Measurements from ENCODE around the gene MAPKBP1.
A peak's percentile ranks its signal among the peaks of the same experiment; 100 is the strongest.
"Not testable (repeated sequence)": the region's sequence is repeated elsewhere in the genome, so short reads cannot be mapped to it uniquely, and the experiment has no call there.

Gene MAPKBP1

GRCh38 chr15:41821831-41822230 is 47.5 kb downstream of the MAPKBP1 start:
- H3K27ac Mint-ChIP-seq: no peak overlapping the region
- H3K4me3 Mint-ChIP-seq: no peak overlapping the region
- peaks cover 5% of the 10 kb centered on the region for H3K4me1 Mint-ChIP-seq (ENCODE audit: low read depth)
- H3K36me3 Mint-ChIP-seq (ENCODE audit: low read depth): peaks cover 36% of the 10 kb centered on the region
- H3K27me3 Mint-ChIP-seq (ENCODE audit: low read depth): no peaks in the 10 kb centered on the region
- H3K9me3 Mint-ChIP-seq: no peaks in the 10 kb centered on the region

DNA sequence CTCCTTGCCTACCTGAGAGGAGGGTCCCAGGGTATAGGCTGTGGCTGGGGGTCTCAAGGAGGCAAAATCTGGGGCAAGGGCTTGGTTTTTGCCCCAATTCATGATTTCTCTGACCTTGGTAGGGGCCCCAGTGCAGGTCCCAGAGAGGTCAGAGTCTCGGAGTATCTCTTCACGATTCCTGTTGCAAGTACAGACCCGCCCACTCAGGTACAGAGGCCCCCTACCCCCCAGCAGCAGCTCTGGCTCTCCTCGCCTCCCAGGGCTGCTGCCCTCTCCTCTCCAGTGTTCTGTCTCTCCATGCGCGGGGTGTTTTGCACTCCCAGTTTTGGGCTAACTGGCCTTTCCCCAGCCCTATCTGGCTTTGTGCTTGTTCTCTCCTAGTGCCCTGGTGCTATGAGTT is 48.2 kb downstream of the MAPKBP1 start:
- H3K9me3 Mint-ChIP-seq: no peaks in the 10 kb centered on the region
- no peak overlapping the region for H3K4me3 Mint-ChIP-seq
- peaks cover 34% of the 10 kb centered on the region for H3K36me3 Mint-ChIP-seq (ENCODE audit: low read depth)
- H3K4me1 Mint-ChIP-seq (ENCODE audit: low read depth): peaks cover 5% of the 10 kb centered on the region
- no peak overlapping the region for H3K27ac Mint-ChIP-seq
- H3K27me3 Mint-ChIP-seq (ENCODE audit: low read depth): no peaks in the 10 kb centered on the region

- Mint-ChIP-seq H3K4me1 (ENCODE audit: low read depth) (peaks cover 5% of the 10 kb centered on the region), H3K27ac (no peak overlapping the region), H3K27me3 (ENCODE audit: low read depth) (no peaks in the 10 kb centered on the region), H3K36me3 (ENCODE audit: low read depth) (peaks cover 34% of the 10 kb centered on the region), H3K4me3 (no peak overlapping the region), H3K9me3 (no peaks in the 10 kb centered on the region)
Measured at GRCh38 chr15:41822957-41823356, 48.7 kb downstream of the MAPKBP1 start.

DNA sequence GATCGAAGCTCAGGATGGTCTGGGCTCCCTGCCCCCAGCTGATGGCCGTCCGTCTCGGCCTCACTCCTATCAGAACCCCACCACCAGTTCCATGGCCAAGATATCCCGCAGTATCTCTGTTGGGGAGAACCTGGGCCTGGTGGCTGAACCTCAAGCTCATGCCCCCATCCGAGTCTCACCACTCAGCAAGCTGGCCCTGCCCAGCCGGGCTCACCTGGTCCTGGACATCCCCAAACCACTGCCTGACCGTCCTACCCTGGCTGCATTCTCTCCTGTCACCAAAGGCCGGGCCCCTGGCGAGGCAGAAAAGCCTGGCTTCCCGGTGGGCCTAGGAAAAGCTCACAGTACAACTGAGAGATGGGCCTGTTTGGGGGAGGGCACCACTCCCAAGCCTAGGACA is 49.2 kb downstream of the MAPKBP1 start:
- H3K27ac Mint-ChIP-seq: no peak overlapping the region
- H3K9me3 Mint-ChIP-seq: no peaks in the 10 kb centered on the region
- H3K27me3 Mint-ChIP-seq (ENCODE audit: low read depth): no peaks in the 10 kb centered on the region
- H3K36me3 Mint-ChIP-seq (ENCODE audit: low read depth): peaks cover 31% of the 10 kb centered on the region
- H3K4me3 Mint-ChIP-seq: no peak overlapping the region
- peaks cover 7% of the 10 kb centered on the region for H3K4me1 Mint-ChIP-seq (ENCODE audit: low read depth)

GRCh38 chr15:41824062-41824745 is 49.9 kb downstream of the MAPKBP1 start:
- H3K4me1 Mint-ChIP-seq (ENCODE audit: low read depth): peaks cover 11% of the 10 kb centered on the region
- no peaks in the 10 kb centered on the region for H3K27me3 Mint-ChIP-seq (ENCODE audit: low read depth)
- no peak overlapping the region for H3K27ac Mint-ChIP-seq
- H3K4me3 Mint-ChIP-seq: no peak overlapping the region
- H3K36me3 Mint-ChIP-seq (ENCODE audit: low read depth): peaks cover 32% of the 10 kb centered on the region
- H3K9me3 Mint-ChIP-seq: no peaks in the 10 kb centered on the region

DNA sequence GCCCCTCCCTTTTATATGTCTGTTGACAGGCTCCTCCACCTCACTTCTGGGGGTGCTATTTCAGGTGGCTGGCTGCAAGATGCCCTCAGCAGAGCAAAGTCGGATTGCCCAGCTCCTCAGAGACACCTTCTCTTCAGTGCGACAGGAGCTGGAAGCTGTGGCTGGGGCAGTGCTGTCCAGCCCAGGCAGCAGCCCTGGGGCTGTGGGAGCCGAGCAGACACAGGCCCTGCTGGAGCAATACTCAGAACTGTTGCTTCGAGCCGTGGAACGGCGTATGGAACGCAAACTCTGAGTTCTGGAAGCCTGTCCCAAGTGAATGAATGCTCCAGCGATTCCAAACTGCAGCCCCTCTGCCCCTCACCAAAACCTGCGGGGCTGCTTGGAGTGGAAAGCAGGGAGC is 50.9 kb downstream of the MAPKBP1 start:
- Mint-ChIP-seq H3K4me1 (ENCODE audit: low read depth) (peaks cover 16% of the 10 kb centered on the region), H3K27ac (no peak overlapping the region), H3K4me3 (no peak overlapping the region), H3K27me3 (ENCODE audit: low read depth) (no peaks in the 10 kb centered on the region), H3K9me3 (no peaks in the 10 kb centered on the region), H3K36me3 (ENCODE audit: low read depth) (peaks cover 28% of the 10 kb centered on the region)

DNA sequence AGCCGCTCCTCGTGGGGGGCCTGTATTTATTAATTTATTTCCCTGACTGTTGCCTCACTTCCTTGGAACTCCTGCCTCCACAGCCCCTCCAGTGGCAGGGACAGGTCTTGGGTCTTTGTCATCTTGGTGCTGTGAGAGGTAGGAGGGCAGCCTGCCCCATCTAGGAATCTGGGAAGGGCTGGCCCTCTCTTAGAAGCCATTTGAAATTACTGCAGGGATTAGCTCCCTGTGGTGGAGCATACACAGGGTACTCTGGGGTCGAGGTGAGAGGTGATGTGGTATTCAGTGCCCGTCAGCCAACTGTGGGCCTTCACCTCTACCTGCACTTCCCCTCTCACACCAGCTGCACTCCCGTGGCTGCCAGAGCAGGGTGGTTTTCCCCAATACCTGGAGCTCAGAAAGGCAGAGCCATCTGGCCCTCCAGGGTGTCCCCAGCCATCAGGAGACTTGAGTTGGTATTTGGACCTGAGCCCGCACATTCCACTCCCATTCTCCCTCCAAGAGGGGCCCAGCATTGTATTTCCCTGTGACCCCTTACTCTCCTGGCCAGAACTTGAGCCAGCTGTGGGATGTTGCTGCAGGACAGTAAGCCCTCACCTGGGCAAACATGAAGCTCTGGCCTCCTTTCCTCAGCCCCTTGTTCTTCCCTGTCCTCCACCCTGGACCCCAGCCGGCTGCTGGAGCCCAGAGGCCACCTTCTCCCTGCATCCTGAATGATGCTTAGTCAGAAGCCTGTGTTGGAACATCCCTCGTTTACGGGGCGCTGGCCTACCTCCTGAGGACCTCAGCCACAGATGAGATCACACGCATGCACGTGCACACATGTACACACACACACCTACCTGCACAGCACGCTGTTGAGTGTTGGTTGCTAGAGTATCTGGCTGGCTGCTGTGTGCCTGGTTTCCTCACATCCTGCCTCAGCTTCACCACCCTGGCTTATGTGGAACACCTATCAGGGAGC is 51.6 kb downstream of the MAPKBP1 start:
- H3K36me3 Mint-ChIP-seq (ENCODE audit: low read depth): peaks cover 26% of the 10 kb centered on the region
- peaks cover 18% of the 10 kb centered on the region for H3K4me1 Mint-ChIP-seq (ENCODE audit: low read depth)
- H3K27me3 Mint-ChIP-seq (ENCODE audit: low read depth): no peaks in the 10 kb centered on the region
- no peaks in the 10 kb centered on the region for H3K9me3 Mint-ChIP-seq
- peak overlapping the region; percentile 74 for H3K4me3 Mint-ChIP-seq
- H3K27ac Mint-ChIP-seq: no peak overlapping the region

DNA sequence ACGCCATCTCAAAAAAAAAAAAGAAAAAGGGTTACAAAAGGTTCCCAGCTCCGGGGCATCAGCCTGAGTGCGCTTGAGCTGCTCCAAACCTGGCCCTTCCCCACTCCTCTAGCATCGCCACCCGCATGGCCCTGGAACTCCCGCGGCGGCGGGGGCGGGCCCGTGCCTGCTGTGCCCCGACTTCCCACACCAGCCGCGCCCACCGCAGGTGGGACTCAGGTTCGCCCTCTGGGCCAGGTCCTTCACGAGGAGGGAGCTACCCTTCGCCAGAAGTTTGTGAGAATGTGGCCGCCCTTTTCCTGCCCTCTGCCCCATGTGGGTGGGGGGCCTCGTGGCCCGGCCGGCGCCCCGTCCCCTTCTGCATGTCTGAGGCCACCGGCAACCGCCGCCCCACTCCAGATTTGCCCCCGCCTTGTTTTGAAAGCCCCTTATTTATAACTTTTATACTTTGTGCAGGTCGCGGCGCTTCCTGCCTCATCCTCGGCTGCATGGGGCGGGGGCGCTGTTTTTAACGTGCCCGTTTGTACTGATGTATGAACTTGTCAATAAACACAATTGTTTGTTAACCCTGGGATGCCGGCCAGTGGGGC is 53.1 kb downstream of the MAPKBP1 start:
- peak overlapping the region; percentile 94 for H3K4me3 Mint-ChIP-seq
- peaks cover 30% of the 10 kb centered on the region for H3K4me1 Mint-ChIP-seq (ENCODE audit: low read depth)
- H3K36me3 Mint-ChIP-seq (ENCODE audit: low read depth): peaks cover 29% of the 10 kb centered on the region
- H3K9me3 Mint-ChIP-seq: no peaks in the 10 kb centered on the region
- peak overlapping the region; percentile 79 for H3K27ac Mint-ChIP-seq
- H3K27me3 Mint-ChIP-seq (ENCODE audit: low read depth): no peaks in the 10 kb centered on the region

DNA sequence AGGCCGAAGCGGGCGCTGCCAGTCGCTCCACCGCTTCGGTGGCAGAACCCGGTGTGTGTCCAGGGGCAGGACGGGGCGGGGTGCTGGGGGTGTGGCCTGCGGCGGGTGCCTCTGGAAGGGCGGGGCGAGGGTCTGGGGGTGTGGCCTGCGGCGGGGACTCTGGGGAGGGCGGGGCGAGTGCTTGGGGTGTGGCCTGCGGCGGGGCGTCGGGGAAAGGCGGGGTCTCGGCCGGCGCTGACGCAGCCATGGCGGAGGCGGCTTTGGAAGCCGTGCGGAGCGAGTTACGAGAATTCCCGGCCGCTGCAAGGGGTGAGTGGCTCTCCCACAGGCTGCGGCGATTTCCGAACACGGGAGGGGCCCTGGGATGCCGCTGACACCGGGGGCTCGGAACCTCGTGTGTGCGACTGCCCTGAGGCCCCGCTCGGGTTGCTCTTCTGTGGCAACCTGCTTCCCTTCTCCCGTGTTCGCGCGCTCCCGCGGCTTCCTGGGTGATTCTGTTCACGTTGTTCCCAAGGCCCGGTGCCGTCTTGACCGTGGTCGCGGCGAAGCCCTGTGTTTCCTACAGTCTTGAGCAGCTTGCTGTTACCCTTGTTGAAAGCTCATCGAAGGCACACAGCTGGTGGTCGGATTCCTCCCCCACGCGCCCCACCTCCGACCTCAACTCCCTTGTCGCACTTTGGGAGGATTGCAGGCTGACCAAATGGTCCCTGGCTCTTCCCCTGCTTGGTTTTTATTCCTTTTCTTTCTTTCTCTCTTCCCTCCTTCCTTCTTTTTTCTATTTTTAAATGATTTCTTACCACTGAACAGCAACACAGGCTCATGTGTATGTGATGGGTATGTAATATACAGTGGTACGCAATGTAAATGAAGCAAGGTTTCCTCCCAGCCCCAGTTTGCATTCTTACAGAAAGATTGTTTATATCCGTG is 53.9 kb downstream of the MAPKBP1 start, which contains the start of gene JMJD7:
JMJD7 (plus strand) TSS at position 213 of the 927 bp plus-strand sequence; CDS start at position 246, 33 bp downstream.
- peak within 1 kb of the TSS; percentile 94 for H3K4me3 Mint-ChIP-seq
- H3K36me3 Mint-ChIP-seq (ENCODE audit: low read depth): peaks cover 29% of the 10 kb centered on the region
- no peaks in the 10 kb centered on the region for H3K27me3 Mint-ChIP-seq (ENCODE audit: low read depth)
- H3K4me1 Mint-ChIP-seq (ENCODE audit: low read depth): peaks cover 37% of the 10 kb centered on the region
- H3K9me3 Mint-ChIP-seq: no peaks in the 10 kb centered on the region
- H3K27ac Mint-ChIP-seq: peak within 1 kb of the TSS; percentile 84

DNA sequence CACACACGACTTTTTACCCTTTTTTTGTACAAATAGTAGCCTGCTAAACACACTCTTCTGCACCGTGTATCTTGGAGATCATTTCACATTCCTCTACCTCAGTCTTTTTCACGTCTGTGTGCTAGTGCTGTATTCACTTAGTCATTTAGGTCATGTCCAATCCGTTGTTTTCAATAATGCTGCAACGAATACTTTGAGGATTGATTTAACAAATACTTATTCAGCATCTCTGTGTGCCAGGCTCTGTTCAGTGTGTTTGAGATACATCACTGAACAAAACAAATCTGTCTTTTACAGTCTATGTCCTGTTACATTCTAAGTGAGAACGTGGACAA is 54.5 kb downstream of the MAPKBP1 start:
- H3K9me3 Mint-ChIP-seq: no peaks in the 10 kb centered on the region
- peaks cover 39% of the 10 kb centered on the region for H3K4me1 Mint-ChIP-seq (ENCODE audit: low read depth)
- peak overlapping the region; percentile 84 for H3K27ac Mint-ChIP-seq
- H3K4me3 Mint-ChIP-seq: peak overlapping the region; percentile 94
- H3K27me3 Mint-ChIP-seq (ENCODE audit: low read depth): no peaks in the 10 kb centered on the region
- H3K36me3 Mint-ChIP-seq (ENCODE audit: low read depth): peaks cover 32% of the 10 kb centered on the region

DNA sequence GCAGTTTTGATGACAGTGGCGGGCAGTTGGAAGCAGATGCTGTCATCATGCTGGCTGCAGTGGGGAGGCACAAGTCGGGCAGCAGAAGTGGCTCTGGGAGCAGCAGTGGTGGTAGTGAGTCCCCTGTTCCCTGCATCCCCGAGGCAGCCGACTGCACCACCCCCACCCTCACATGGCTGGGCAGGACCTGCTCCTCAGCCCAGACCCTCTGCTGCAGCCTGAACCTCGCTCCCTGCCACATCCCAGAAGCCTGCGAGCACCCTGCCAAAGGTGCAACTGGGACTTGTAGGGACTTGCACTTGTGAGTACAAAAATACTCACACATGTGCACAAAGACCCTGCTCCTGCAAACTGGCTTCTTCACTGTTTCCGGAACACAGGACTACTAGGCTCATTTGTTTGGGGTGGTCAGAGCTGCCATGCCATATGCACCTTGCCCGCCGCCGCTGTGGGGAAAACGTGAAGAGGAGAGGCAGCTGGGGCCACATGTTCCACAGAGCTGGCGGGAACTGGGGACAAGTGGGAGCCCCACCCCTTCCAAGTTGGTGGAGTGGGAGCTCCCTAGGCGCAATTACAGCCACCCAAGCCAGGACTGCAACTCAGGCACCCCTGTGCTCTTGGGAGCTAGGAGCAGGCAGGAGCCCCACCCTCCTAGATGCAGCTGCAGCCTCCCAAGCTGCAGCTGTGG is 55.8 kb downstream of the MAPKBP1 start:
- H3K36me3 Mint-ChIP-seq (ENCODE audit: low read depth): peaks cover 28% of the 10 kb centered on the region
- no peak overlapping the region for H3K27ac Mint-ChIP-seq
- H3K27me3 Mint-ChIP-seq (ENCODE audit: low read depth): no peaks in the 10 kb centered on the region
- no peak overlapping the region for H3K4me3 Mint-ChIP-seq
- peaks cover 41% of the 10 kb centered on the region for H3K4me1 Mint-ChIP-seq (ENCODE audit: low read depth)
- no peaks in the 10 kb centered on the region for H3K9me3 Mint-ChIP-seq

DNA sequence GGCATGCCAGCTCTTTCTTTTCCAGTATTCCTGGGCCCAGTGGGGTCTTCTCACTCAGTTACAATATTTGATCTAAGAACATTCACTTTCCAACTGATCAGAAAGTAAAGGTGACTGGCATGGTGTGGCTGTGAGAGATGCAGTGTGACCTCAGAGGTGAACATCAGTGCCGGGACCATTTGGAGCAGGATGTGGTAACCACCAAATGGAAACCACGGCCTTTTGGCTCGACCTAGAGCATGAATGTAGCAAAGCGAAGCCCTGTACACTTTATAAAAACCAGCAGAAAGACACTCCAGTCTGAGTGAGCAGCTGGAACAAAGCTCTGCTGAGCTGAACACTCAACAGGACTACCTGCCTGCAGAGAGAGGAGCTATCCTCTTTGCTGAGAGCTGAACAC is 57.0 kb downstream of the MAPKBP1 start:
- H3K36me3 Mint-ChIP-seq (ENCODE audit: low read depth): peaks cover 24% of the 10 kb centered on the region
- H3K4me3 Mint-ChIP-seq: peak overlapping the region; percentile 48
- peak overlapping the region; percentile 73 for H3K27ac Mint-ChIP-seq
- not testable (repeated sequence) for H3K9me3 Mint-ChIP-seq; H3K27me3 Mint-ChIP-seq (ENCODE audit: low read depth)
- H3K4me1 Mint-ChIP-seq (ENCODE audit: low read depth): peaks cover 41% of the 10 kb centered on the region

DNA sequence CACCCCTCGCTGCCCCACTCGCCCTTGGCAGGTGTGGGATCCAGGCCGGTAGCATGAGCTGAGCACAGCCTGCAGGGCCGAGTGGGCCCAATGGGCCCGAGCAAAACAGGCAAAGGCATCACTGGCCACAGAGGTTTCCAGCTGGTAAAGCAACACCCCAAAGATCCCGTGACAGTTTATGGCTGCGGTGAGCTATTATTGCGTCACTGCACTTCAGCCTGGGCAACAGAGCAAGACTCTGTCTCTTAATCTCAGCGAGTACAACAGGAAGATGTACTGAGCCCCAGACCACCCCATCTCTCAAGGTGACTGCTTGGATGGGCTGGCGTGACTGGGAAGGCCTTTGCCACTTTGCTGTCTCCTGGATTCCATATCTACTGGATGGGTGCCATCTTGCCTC is 57.9 kb downstream of the MAPKBP1 start:
- Mint-ChIP-seq H3K9me3 (no peaks in the 10 kb centered on the region), H3K27ac (no peak overlapping the region), H3K4me3 (no peak overlapping the region), H3K36me3 (ENCODE audit: low read depth) (peaks cover 22% of the 10 kb centered on the region), H3K27me3 (ENCODE audit: low read depth) (no peaks in the 10 kb centered on the region), H3K4me1 (ENCODE audit: low read depth) (peaks cover 38% of the 10 kb centered on the region)

Measured in T-helper 1 cell treated with Interleukin-12 subunit alpha and Interleukin-12 subunit beta and Interleukin-4 antibody, amounts not matched to agents 30 μg/mL and 1 μg/mL, for 36 hours (primary cell).